NB4 (cell line): Measurements from ENCODE around the gene SUSD2.

Source experiments
- DNase-seq: peaks from one replicate; pipeline ENCODE4 v3.0.0; 2010; ENCODE audit warnings: low read depth
- H3K4me3 ChIP-seq: one replicate; pipeline ENCODE4 v1.5.1; 2011; ENCODE audit warnings: mild to moderate bottlenecking, low read depth, low read length, moderate library complexity
- CTCF ChIP-seq: IDR thresholded peaks from one replicate; pipeline ENCODE4 v1.5.1; 2012; ENCODE audit warnings: low read depth, low read length
- MYC ChIP-seq: IDR thresholded peaks from 2 replicates; pipeline ENCODE4 v1.6.1; 2011; ENCODE audit warnings: low read depth, low read length
- POLR2A ChIP-seq: IDR thresholded peaks from 2 replicates; pipeline ENCODE4 v1.6.1; 2011; ENCODE audit warnings: mild to moderate bottlenecking; ENCODE audit not compliant: insufficient read length; ENCODE audit errors: extremely low read depth
- TF ChIP-seq, protein P1 (sequence below): IDR thresholded peaks from 2 replicates; pipeline ENCODE4 v1.6.1; 2011; ENCODE audit warnings: low read depth, low read length

The SUSD2 gene

DNA sequence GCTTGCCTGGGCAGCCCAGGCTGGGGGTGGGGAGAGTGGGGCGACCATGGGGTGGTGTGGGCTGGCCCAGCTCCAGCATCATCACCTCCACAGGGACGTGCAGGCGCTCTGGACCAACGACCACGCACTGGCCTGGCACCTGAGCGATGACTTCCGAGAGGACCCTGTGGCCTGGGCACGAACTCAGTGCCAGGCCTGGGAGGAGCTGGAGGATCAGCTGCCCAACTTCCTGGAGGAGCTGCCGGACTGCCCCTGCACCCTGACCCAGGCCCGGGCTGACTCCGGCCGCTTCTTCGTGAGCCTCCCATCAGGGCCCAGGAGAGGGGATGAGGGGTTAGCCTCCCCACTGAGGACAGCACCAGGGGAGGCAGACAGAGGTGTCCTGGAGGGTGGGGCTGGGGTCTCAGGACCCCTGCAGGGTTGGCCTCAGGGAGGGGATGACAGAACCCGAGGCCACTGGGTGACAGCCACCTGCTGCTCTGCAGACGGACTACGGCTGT, 3.8 kb downstream of the SUSD2 start:
- no peak overlapping the region for H3K4me3 ChIP-seq
- TF ChIP-seq, protein P1, sequence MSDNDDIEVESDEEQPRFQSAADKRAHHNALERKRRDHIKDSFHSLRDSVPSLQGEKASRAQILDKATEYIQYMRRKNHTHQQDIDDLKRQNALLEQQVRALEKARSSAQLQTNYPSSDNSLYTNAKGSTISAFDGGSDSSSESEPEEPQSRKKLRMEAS = no peak
- no peak for DNase-seq

GRCh38 chr22:24185501-24186351, 4.4 kb downstream of the SUSD2 start:
- no peak for DNase-seq
- H3K4me3 ChIP-seq = no peak overlapping the region
- no peak for TF ChIP-seq POLR2A
- no peak for TF ChIP-seq CTCF
- no peak for TF ChIP-seq MYC
- TF ChIP-seq, protein P1 = no peak

GRCh38 chr22:24186352-24186740, 5.1 kb downstream of the SUSD2 start:
- no peak overlapping the region for H3K4me3 ChIP-seq
- TF ChIP-seq MYC (no peak), POLR2A (no peak), CTCF (no peak)
- TF ChIP-seq, protein P1 = no peak

GRCh38 chr22:24186892-24187670, 5.8 kb downstream of the SUSD2 start:
- TF ChIP-seq, protein P1 = no peak
- TF ChIP-seq POLR2A (no peak), MYC (no peak), CTCF (no peak)
- DNase-seq = no peak
- no peak overlapping the region for H3K4me3 ChIP-seq

More at GRCh38 chr22:24186352-24186740, 5.1 kb downstream of the SUSD2 start:
- no peak for DNase-seq

DNA sequence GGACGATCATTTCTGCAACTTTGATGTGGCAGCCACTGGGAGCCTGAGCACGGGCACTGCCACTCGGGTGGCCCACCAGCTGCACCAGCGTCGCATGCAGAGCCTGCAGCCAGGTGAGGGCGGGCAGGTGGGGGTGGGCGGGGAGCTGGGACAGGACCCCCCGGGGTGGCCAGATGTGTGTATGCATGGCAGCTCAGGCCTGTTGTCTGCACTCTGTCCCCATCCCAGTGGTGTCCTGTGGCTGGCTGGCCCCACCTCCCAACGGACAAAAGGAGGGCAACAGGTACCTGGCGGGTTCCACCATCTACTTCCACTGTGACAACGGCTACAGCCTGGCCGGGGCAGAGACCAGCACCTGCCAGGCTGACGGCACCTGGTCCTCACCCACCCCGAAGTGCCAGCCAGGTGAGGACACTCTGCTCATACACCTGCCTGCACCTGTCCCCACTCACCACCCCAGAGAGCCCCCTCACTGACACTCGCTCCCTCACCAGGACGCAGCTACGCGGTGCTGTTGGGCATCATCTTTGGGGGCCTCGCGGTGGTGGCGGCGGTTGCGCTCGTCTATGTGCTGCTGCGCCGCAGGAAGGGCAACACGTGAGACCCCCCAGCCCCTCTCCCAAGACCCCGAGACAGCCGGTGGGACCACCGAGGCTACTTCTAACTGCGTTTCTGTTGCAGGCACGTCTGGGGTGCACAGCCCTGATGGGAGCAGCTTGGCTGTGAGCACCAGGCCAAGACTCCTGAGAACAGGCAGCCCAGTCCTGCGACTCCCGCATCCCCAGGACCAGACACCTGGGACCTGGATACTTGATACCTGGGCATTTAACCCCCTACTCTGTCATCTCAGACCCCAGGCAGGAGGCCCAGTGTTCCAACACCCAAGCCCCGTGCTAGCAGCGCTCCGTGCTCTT, 6.7 kb downstream of the SUSD2 start:
- no peak for TF ChIP-seq MYC
- no peak for TF ChIP-seq CTCF
- TF ChIP-seq POLR2A = no peak
- TF ChIP-seq, protein P1 = no peak
- no peak for DNase-seq
- no peak overlapping the region for H3K4me3 ChIP-seq
